ENCODE data around the gene BOK. TPM values are rescaled to one million over a fixed set of nuclear protein-coding genes. Genes with fewer than 3 reads are reported as not detected.
A peak's percentile ranks its signal among the peaks of the same experiment; 100 is the strongest.

BOK gene
- total and polyA plus RNA-seq, 2 of the 13 experiments (the other 11 are each of a cell fraction or from before 2014, with no cell fraction given) = 35.5 to 39.2 TPM

DNA sequence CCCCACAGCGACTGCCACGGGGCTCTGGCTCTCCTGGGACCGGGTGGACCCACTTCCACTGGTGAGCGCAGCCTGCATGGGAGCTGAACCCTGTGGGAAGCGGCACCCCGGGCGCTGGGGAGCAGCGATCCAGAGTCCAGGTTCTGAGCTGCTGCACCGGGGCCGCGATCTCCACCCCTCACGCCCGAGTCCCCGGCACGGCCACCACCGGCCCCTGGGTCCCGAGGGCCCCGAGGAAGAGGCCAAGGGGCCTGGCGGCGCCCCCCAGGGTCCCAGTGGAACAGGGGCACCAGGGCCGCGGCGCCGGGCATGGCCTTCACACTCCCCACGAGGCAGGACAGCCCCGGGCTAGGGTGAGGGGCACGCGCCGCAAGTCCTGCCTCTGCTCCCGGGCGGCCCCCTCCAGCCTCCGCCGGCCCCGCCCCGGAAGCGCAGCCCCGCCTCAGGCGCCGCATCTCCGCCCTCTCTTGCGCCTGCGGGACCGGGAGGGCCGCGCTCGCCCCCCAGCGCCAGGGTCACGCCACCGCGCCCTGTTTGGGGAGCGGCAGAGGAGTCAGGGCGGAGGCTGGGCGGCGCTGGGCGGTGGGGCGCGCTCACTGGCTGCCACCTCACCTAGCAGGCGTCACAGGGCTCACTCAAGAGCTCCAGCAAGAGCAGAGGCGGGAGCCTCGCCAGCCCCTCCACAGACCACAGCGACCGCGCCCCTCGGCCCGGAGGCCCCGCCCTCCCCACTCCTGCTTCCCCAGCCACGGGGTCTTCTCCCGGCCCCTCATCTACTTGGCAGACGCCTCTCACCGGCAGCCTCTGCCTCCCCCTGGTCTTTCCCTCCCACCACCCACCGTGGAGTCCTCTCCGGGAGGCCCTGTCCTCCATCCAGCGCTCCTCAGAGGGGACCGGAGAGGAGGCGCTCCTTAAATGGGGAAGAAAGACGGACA is 51.6 kb downstream of the BOK start (continued):
- TF ChIP-seq, protein P1, sequence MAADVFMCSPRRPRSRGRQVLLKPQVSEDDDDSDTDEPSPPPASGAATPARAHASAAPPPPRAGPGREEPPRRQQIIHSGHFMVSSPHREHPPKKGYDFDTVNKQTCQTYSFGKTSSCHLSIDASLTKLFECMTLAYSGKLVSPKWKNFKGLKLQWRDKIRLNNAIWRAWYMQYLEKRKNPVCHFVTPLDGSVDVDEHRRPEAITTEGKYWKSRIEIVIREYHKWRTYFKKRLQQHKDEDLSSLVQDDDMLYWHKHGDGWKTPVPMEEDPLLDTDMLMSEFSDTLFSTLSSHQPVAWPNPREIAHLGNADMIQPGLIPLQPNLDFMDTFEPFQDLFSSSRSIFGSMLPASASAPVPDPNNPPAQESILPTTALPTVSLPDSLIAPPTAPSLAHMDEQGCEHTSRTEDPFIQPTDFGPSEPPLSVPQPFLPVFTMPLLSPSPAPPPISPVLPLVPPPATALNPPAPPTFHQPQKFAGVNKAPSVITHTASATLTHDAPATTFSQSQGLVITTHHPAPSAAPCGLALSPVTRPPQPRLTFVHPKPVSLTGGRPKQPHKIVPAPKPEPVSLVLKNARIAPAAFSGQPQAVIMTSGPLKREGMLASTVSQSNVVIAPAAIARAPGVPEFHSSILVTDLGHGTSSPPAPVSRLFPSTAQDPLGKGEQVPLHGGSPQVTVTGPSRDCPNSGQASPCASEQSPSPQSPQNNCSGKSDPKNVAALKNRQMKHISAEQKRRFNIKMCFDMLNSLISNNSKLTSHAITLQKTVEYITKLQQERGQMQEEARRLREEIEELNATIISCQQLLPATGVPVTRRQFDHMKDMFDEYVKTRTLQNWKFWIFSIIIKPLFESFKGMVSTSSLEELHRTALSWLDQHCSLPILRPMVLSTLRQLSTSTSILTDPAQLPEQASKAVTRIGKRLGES (CRISPR knock-in tag; IDR thresholded peaks at IDR 0.05; ENCODE audit: borderline replicate concordance) = peak; percentile 64; the same call in 1 of the 2 replicates
- TF ChIP-seq ZNF224 (CRISPR knock-in tag; IDR thresholded peaks at IDR 0.05) (peak; percentile 81; the same call in 1 of the 2 replicates), NPAS2 (CRISPR knock-in tag; IDR thresholded peaks at IDR 0.05; ENCODE audit: borderline replicate concordance) (no peak), ZSCAN25 (CRISPR knock-in tag; IDR thresholded peaks at IDR 0.05) (peak; percentile 78; the same call in 1 of the 2 replicates), CC2D1A (CRISPR knock-in tag; IDR thresholded peaks at IDR 0.05) (no peak), HMG20A (CRISPR knock-in tag; IDR thresholded peaks at IDR 0.05; ENCODE audit: borderline replicate concordance) (no peak; the same call in 1 of the 2 replicates), XRCC5 (optimal IDR thresholded peaks at IDR 0.05; ENCODE audit: low read length) (peak; percentile 90), PAF1 (CRISPR knock-in tag; IDR thresholded peaks at IDR 0.05) (no peak), TAF1 (CRISPR knock-in tag; IDR thresholded peaks at IDR 0.05) (peak; percentile 75), ARNT (IDR thresholded peaks at IDR 0.05) (no peak), GMEB2 (CRISPR knock-in tag; IDR thresholded peaks at IDR 0.05; ENCODE audit: low read depth) (peak; percentile 73; the same call in 1 of the 2 replicates), KDM1A (CRISPR knock-in tag; IDR thresholded peaks at IDR 0.05) (peak; percentile 62; the same call in 1 of the 2 replicates)
- TF ChIP-seq, protein P2, sequence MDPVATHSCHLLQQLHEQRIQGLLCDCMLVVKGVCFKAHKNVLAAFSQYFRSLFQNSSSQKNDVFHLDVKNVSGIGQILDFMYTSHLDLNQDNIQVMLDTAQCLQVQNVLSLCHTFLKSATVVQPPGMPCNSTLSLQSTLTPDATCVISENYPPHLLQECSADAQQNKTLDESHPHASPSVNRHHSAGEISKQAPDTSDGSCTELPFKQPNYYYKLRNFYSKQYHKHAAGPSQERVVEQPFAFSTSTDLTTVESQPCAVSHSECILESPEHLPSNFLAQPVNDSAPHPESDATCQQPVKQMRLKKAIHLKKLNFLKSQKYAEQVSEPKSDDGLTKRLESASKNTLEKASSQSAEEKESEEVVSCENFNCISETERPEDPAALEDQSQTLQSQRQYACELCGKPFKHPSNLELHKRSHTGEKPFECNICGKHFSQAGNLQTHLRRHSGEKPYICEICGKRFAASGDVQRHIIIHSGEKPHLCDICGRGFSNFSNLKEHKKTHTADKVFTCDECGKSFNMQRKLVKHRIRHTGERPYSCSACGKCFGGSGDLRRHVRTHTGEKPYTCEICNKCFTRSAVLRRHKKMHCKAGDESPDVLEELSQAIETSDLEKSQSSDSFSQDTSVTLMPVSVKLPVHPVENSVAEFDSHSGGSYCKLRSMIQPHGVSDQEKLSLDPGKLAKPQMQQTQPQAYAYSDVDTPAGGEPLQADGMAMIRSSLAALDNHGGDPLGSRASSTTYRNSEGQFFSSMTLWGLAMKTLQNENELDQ (CRISPR knock-in tag; IDR thresholded peaks at IDR 0.05; ENCODE audit: borderline replicate concordance) = no peak
- TF ChIP-seq, protein P3, sequence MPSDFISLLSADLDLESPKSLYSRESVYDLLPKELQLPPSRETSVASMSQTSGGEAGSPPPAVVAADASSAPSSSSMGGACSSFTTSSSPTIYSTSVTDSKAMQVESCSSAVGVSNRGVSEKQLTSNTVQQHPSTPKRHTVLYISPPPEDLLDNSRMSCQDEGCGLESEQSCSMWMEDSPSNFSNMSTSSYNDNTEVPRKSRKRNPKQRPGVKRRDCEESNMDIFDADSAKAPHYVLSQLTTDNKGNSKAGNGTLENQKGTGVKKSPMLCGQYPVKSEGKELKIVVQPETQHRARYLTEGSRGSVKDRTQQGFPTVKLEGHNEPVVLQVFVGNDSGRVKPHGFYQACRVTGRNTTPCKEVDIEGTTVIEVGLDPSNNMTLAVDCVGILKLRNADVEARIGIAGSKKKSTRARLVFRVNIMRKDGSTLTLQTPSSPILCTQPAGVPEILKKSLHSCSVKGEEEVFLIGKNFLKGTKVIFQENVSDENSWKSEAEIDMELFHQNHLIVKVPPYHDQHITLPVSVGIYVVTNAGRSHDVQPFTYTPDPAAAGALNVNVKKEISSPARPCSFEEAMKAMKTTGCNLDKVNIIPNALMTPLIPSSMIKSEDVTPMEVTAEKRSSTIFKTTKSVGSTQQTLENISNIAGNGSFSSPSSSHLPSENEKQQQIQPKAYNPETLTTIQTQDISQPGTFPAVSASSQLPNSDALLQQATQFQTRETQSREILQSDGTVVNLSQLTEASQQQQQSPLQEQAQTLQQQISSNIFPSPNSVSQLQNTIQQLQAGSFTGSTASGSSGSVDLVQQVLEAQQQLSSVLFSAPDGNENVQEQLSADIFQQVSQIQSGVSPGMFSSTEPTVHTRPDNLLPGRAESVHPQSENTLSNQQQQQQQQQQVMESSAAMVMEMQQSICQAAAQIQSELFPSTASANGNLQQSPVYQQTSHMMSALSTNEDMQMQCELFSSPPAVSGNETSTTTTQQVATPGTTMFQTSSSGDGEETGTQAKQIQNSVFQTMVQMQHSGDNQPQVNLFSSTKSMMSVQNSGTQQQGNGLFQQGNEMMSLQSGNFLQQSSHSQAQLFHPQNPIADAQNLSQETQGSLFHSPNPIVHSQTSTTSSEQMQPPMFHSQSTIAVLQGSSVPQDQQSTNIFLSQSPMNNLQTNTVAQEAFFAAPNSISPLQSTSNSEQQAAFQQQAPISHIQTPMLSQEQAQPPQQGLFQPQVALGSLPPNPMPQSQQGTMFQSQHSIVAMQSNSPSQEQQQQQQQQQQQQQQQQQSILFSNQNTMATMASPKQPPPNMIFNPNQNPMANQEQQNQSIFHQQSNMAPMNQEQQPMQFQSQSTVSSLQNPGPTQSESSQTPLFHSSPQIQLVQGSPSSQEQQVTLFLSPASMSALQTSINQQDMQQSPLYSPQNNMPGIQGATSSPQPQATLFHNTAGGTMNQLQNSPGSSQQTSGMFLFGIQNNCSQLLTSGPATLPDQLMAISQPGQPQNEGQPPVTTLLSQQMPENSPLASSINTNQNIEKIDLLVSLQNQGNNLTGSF (CRISPR knock-in tag; IDR thresholded peaks at IDR 0.05) = no peak
